ENCODE measurements around the gene BCL2L12.

BCL2L12 gene

DNA sequence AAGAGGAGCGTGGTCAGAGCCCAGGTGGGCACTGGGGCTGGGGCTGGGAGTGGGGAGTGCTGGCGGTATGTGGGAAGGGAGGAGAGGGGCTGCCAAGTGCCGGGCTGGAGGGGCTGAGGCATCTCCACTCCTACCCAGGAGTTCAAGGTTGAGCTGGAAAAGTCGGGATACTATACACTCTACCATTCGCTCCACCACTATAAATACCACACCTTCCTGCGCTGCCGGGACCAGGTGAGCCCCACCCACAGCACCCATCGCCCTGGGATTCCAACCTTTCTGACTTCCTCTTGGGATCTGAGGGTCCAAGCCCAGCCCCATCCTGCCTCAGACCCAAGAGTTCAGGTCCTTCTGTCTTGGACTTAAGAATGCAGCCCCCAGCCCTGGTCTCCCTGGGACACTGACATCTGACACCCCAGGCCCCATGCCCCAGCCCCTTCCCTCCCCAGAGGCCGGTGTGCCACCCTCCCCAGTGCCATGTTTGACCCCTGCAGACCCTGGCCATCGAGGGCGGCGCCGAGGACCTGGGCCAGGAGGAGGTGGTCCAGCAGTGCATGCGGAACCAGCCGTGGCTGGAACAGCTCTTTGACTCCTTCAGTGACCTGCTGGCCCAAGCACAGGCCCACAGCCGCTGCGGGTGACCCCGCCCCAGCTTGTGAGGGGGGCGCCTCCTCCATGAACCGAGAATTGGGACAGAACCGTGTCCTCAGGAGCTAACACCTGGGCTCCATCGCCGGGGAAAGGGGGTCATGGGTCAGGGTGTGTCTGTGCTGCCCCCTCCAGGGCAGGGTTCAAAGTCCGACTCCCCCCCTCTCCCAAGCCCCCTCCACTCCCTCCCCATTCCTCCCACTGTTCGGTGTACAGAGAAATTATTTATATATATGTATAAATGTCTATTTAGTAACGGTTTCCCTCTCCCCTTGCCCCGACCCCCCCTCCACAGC is 40.5 kb upstream of the BCL2L12 start:
- Histone ChIP-seq H3K9me3 (ENCODE audit: control insufficient read depth, insufficient read depth, low read length) (no peaks in the 10 kb centered on the region), H3K27me3 (ENCODE audit: control insufficient read depth, low read length) (no peaks in the 10 kb centered on the region), H3K4me2 (ENCODE audit: low read length) (no peak overlapping the region), H3K4me3 (ENCODE audit: low read length) (no peak overlapping the region), H3K27ac (ENCODE audit: low read depth, low read length) (no peak overlapping the region), H3F3A (ENCODE audit: control insufficient read depth, insufficient read depth) (no peaks in the 10 kb centered on the region), H3K79me2 (ENCODE audit: control insufficient read depth, low read length) (no peaks in the 10 kb centered on the region), H3K9me2 (replicated peaks; ENCODE audit: control insufficient read depth, low read length) (no peaks in the 10 kb centered on the region), H3K36me3 (ENCODE audit: control insufficient read depth, low read length) (peaks cover 29% of the 10 kb centered on the region), H4K20me1 (ENCODE audit: control insufficient read depth, insufficient read depth, low read depth, low read length) (no peaks in the 10 kb centered on the region), H3K4me1 (ENCODE audit: control insufficient read depth, low read length) (no peaks in the 10 kb centered on the region)
- TF ChIP-seq, protein P1, sequence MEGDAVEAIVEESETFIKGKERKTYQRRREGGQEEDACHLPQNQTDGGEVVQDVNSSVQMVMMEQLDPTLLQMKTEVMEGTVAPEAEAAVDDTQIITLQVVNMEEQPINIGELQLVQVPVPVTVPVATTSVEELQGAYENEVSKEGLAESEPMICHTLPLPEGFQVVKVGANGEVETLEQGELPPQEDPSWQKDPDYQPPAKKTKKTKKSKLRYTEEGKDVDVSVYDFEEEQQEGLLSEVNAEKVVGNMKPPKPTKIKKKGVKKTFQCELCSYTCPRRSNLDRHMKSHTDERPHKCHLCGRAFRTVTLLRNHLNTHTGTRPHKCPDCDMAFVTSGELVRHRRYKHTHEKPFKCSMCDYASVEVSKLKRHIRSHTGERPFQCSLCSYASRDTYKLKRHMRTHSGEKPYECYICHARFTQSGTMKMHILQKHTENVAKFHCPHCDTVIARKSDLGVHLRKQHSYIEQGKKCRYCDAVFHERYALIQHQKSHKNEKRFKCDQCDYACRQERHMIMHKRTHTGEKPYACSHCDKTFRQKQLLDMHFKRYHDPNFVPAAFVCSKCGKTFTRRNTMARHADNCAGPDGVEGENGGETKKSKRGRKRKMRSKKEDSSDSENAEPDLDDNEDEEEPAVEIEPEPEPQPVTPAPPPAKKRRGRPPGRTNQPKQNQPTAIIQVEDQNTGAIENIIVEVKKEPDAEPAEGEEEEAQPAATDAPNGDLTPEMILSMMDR (IDR thresholded peaks at IDR 0.05; ENCODE audit: low read depth, low read length, poor library complexity, severe bottlenecking): no peak
- TF ChIP-seq EZH2phosphoT487 (IDR thresholded peaks at IDR 0.05; ENCODE audit: borderline replicate concordance, low read length): no peak

DNA sequence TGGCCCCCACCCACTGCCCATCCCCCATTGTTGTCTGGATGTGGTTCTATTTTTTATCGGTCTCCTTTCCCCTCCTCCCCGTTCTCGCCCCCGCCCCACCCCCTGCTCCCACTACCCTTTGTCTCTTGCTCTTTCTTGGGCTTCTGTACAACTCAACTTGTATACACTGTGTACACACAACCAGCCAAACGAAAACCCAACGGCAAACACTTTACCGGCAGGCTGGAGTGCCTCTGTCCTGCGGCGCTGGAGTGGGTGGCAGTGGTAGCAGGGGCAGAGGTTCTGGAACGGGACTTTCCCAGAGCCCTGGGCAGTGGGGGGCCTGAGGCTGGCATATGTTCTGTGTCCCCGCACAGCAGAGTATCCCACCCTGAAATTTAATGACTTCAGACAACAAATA is 39.5 kb upstream of the BCL2L12 start:
- Histone ChIP-seq H3K27ac (ENCODE audit: low read depth, low read length) (no peak overlapping the region), H3K4me2 (ENCODE audit: low read length) (no peak overlapping the region), H3K4me3 (ENCODE audit: low read length) (no peak overlapping the region), H4K20me1 (ENCODE audit: control insufficient read depth, insufficient read depth, low read depth, low read length) (no peaks in the 10 kb centered on the region), H3K27me3 (ENCODE audit: control insufficient read depth, low read length) (no peaks in the 10 kb centered on the region), H3F3A (ENCODE audit: control insufficient read depth, insufficient read depth) (no peaks in the 10 kb centered on the region), H3K9me2 (replicated peaks; ENCODE audit: control insufficient read depth, low read length) (no peaks in the 10 kb centered on the region), H3K79me2 (ENCODE audit: control insufficient read depth, low read length) (no peaks in the 10 kb centered on the region), H3K4me1 (ENCODE audit: control insufficient read depth, low read length) (no peaks in the 10 kb centered on the region), H3K9me3 (ENCODE audit: control insufficient read depth, insufficient read depth, low read length) (no peaks in the 10 kb centered on the region), H3K36me3 (ENCODE audit: control insufficient read depth, low read length) (peaks cover 27% of the 10 kb centered on the region)
- TF ChIP-seq, protein P1 (IDR thresholded peaks at IDR 0.05; ENCODE audit: low read depth, low read length, poor library complexity, severe bottlenecking): no peak
- TF ChIP-seq EZH2phosphoT487 (IDR thresholded peaks at IDR 0.05; ENCODE audit: borderline replicate concordance, low read length): no peak

DNA sequence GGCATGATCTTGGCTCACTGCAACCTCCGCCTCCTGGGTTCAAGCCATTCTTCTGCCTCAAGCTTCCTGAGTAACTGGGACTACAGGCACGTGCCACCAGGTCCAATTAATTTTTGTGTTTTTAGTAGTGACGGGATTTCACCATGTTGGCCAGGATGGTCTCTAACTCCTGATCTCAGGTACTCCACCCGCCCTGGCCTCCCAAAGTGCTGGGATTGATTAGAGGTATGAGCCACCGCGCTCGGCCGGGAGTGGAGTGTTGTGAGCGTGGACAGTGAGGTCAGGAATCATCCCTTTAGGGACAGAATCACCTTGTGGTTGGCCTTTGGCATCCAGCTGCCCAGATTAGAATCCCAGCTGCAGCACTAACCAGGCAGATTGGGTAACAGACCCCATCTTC is 36.1 kb upstream of the BCL2L12 start:
- Histone ChIP-seq H3K4me1 (ENCODE audit: control insufficient read depth, low read length) (no peaks in the 10 kb centered on the region), H3K36me3 (ENCODE audit: control insufficient read depth, low read length) (peaks cover 13% of the 10 kb centered on the region), H3K4me3 (ENCODE audit: low read length) (no peak overlapping the region)

More for the DNA sequence above, 36.1 kb upstream of the BCL2L12 start:
- Histone ChIP-seq H3K9me3 (ENCODE audit: control insufficient read depth, insufficient read depth, low read length) (no peaks in the 10 kb centered on the region), H3K79me2 (ENCODE audit: control insufficient read depth, low read length) (no peaks in the 10 kb centered on the region), H4K20me1 (ENCODE audit: control insufficient read depth, insufficient read depth, low read depth, low read length) (no peaks in the 10 kb centered on the region), H3K4me2 (ENCODE audit: low read length) (no peak overlapping the region), H3K27me3 (ENCODE audit: control insufficient read depth, low read length) (no peaks in the 10 kb centered on the region), H3K27ac (ENCODE audit: low read depth, low read length) (no peak overlapping the region), H3F3A (ENCODE audit: control insufficient read depth, insufficient read depth) (no peaks in the 10 kb centered on the region), H3K9me2 (replicated peaks; ENCODE audit: control insufficient read depth, low read length) (no peaks in the 10 kb centered on the region)
- TF ChIP-seq, protein P1 (IDR thresholded peaks at IDR 0.05; ENCODE audit: low read depth, low read length, poor library complexity, severe bottlenecking): no peak
- TF ChIP-seq EZH2phosphoT487 (IDR thresholded peaks at IDR 0.05; ENCODE audit: borderline replicate concordance, low read length): no peak
